ENCODE results near the gene HYAL1. TPM values are rescaled to one million over a fixed set of nuclear protein-coding genes. Genes with fewer than 3 reads are reported as not detected.

The HYAL1 gene
- total RNA-seq, 2 experiments from 2014 or later, result 0.28 to 0.35 TPM

DNA sequence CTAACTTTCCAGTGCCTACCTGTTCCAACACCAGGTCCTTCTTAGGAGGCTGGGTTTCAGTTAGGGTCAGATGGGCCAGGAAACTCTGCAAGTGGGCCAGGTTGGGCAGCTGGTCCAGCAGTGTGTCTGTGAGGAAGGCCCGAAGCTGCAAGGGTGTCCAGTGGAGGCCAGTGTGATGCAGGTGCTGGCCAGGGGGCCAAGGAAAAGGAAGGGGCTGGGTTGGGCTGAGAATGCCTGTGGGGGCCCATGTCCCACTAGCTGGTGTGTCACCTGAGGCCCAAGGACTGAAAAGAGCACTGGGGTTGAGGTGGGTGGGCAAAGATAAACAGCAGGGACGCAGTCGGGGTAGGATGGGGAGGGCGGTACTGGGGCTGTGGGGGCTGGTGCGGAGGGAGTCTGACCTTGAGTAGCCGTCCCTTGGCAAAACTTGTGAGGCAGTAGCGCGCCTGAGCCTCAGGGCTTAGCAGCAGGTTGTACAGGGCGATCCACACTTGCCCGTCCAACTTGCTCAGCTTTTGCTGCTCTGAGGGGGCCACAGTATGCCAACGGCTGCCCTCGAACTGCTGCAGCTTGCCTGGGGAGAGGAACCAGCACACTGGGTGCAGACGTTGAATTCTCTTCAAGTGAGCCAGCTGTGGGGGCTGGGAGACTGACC, 38.7 kb upstream of the HYAL1 start:
- Mint-ChIP-seq H3K4me3 (peak overlapping the region; percentile 43), H3K27ac (peak overlapping the region; percentile 94), H3K27me3 (no peaks in the 10 kb centered on the region), H3K4me1 (peaks cover 62% of the 10 kb centered on the region), H3K36me3 (ENCODE audit: low read depth) (peaks cover 33% of the 10 kb centered on the region), H3K9me3 (no peaks in the 10 kb centered on the region)
- no peak for DNase-seq
- ChIA-PET POLR2A (interaction anchor here (0.7 to 32.1 kb wide), 6 partner anchors 0 to 265 kb away, joined by 3 to 704 read pairs (median 295); partner anchors contain the start of genes C3orf18, CISH, CYB561D2 and HEMK1), CTCF (interaction anchor here (0.7 to 3.1 kb wide), 4 partner anchors 11 to 270 kb away, joined by 3 to 17 read pairs (median 3); partner anchors contain the start of gene CISH)

DNA sequence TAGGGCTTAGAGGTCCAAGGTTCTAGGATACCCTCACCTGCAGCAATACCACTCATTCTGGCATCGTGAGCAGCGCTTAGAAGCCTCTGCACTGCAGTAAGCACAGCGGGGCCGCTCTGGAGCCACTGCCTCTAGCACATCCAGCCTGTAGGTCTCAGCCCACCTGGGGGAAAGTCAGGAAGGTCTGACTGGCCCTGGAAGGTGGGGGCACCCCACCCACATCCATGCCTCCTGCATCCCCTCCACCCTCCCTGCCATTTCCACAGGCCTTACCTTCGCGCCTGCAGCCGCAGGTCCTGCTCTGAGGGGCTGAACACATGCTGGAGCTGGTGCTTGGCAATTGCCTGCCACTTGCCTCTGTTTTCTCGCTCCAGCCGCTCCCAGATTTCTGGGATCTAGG, 38.2 kb upstream of the HYAL1 start:
- peak overlapping the region; percentile 85 for H3K4me3 Mint-ChIP-seq
- peaks cover 61% of the 10 kb centered on the region for H3K4me1 Mint-ChIP-seq
- ChIA-PET POLR2A (interaction anchor here (0.8 to 32.1 kb wide), 11 partner anchors 1 to 313 kb away, joined by 3 to 704 read pairs (median 19); partner anchors contain the start of genes C3orf18, CISH, CYB561D2 and HEMK1), CTCF (interaction anchor here (1.3 to 5.9 kb wide), 7 partner anchors 7 to 277 kb away, joined by 3 to 65 read pairs (median 5); partner anchors contain the start of genes CYB561D2, HYAL3, NAA80 and NPRL2)
- peaks cover 37% of the 10 kb centered on the region for H3K36me3 Mint-ChIP-seq (ENCODE audit: low read depth)
- no peaks in the 10 kb centered on the region for H3K9me3 Mint-ChIP-seq
- no peaks in the 10 kb centered on the region for H3K27me3 Mint-ChIP-seq
- DNase-seq, result peak; percentile 47
- peak overlapping the region; percentile 94 for H3K27ac Mint-ChIP-seq

DNA sequence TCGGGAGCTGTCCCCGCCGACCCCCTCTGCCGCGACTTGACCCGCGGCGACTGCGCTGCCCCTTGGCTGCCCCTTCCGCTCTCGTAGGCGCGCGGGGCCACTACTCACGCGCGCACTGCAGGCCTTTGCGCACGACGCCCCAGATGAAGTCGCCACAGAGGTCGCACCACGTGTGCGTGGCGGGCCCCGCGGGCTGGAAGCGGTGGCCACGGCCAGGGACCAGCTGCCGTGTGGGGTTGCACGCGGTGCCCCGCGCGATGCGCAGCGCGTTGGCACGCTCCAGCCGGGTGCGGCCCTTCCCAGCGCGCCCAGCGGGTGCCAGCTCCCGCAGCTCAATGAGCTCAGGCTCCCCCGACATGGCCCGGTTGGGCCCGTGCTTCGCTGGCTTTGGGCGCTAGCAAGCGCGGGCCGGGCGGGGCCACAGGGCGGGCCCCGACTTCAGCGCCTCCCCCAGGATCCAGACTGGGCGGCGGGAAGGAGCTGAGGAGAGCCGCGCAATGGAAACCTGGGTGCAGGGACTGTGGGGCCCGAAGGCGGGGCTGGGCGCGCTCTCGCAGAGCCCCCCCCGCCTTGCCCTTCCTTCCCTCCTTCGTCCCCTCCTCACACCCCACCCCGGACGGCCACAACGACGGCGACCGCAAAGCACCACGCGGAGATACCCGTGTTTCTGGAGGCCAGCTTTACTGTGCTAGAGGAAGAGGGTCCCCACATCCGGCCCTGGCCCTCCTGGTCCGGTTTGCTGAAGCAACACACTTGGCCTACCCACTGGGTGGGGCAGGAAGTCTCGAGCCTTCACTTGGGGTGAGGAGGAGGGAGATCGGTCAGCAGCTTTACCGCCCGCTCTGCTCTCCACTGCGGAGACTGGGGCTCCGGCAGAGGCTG, 37.3 kb upstream of the HYAL1 start, which contains the start of gene RASSF1:
Gene RASSF1, minus strand, starts transcription at position 389 of the 882 bp plus-strand sequence. Its CDS starts 31 bp downstream, at position 358.
- H3K36me3 Mint-ChIP-seq (ENCODE audit: low read depth), result peaks cover 45% of the 10 kb centered on the region
- ChIA-PET CTCF (interaction anchor here (0.6 to 5.9 kb wide), 12 partner anchors 8 to 278 kb away, joined by 3 to 65 read pairs (median 4); partner anchors contain the start of genes CYB561D2, HYAL3, NAA80 and NPRL2), POLR2A (interaction anchor here (0.8 to 32.1 kb wide), 19 partner anchors 2 to 314 kb away, joined by 3 to 704 read pairs (median 4); partner anchors contain the start of genes C3orf18, CISH, CYB561D2 and GNAI2)
- peak within 1 kb of the TSS; percentile 85 for H3K4me3 Mint-ChIP-seq
- no peaks in the 10 kb centered on the region for H3K27me3 Mint-ChIP-seq
- H3K9me3 Mint-ChIP-seq, result no peaks in the 10 kb centered on the region
- peaks cover 61% of the 10 kb centered on the region for H3K4me1 Mint-ChIP-seq
- peak; percentile 92 for DNase-seq
- peak within 1 kb of the TSS; percentile 94 for H3K27ac Mint-ChIP-seq

DNA sequence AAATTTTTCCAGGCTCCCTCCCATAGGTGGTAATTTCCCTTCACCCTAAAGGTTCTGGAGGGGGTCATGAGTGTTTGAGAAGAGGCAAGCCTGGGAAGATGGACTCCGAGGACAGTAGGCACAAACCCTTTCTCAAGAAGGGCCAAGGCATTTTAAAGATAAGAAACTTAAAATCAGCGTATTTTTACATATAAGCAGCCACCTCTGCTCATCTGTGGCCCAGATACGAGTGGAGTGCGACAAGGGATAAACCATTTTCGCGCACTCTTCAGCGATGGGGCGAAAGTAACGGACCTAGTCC, 36.7 kb upstream of the HYAL1 start:
- DNase-seq, result no peak
- peaks cover 62% of the 10 kb centered on the region for H3K4me1 Mint-ChIP-seq
- no peaks in the 10 kb centered on the region for H3K9me3 Mint-ChIP-seq
- peak overlapping the region; percentile 94 for H3K27ac Mint-ChIP-seq
- H3K4me3 Mint-ChIP-seq, result peak overlapping the region; percentile 85
- CTCF ChIA-PET, result interaction anchor here (0.6 to 5.9 kb wide), 9 partner anchors 8 to 278 kb away, joined by 3 to 65 read pairs (median 5); partner anchors contain the start of genes CYB561D2, HYAL3, NAA80 and NPRL2
- POLR2A ChIA-PET, result interaction anchor here (0.9 to 32.1 kb wide), 14 partner anchors 3 to 280 kb away, joined by 3 to 704 read pairs (median 12); partner anchors contain the start of genes C3orf18, CISH, CYB561D2 and GNAI2
- H3K27me3 Mint-ChIP-seq, result no peaks in the 10 kb centered on the region
- peaks cover 51% of the 10 kb centered on the region for H3K36me3 Mint-ChIP-seq (ENCODE audit: low read depth)

DNA sequence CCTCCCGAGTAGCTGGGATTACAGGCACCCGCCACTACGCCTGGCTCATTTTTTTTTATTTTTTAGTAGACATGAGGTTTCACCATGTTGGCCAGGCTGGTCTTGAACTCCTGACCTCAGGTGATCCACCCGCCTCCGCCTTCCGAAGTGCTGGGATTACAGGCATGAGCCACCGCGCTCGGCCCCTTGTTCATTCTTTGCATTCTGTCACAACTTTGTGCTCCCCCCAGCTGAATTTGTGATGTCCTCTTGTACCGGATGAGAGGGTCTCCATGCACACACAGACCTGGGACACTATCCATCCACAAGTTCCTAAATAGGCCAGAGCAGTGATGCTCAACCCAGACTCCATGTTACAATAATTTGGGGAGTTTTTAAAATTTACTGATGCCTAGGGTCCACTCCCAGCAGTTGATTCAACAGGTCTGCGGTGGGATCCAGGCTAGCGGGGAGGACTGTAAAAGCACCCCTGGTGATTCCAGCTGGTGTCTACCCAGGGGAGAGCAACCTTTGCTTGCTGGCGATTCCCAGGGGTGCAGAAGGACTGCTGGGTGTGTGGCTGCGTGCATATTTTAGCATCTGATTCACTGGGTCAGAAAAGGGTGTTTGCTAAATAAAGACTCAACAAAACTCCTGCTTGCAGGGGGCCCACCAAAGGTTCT, 36.2 kb upstream of the HYAL1 start:
- DNase-seq, result no peak
- Mint-ChIP-seq H3K27ac (peak overlapping the region; percentile 94), H3K4me1 (peaks cover 61% of the 10 kb centered on the region), H3K4me3 (peak overlapping the region; percentile 85), H3K9me3 (no peaks in the 10 kb centered on the region), H3K27me3 (no peaks in the 10 kb centered on the region), H3K36me3 (ENCODE audit: low read depth) (peaks cover 54% of the 10 kb centered on the region)
- POLR2A ChIA-PET, result interaction anchor here (1.0 to 32.1 kb wide), 11 partner anchors 3 to 280 kb away, joined by 4 to 704 read pairs (median 36); partner anchors contain the start of genes C3orf18, CISH, CYB561D2 and GNAI2
- CTCF ChIA-PET, result interaction anchor here (0.7 to 5.9 kb wide), 7 partner anchors 9 to 270 kb away, joined by 3 to 65 read pairs (median 5); partner anchors contain the start of genes CYB561D2, HYAL3, NAA80 and NPRL2

DNA sequence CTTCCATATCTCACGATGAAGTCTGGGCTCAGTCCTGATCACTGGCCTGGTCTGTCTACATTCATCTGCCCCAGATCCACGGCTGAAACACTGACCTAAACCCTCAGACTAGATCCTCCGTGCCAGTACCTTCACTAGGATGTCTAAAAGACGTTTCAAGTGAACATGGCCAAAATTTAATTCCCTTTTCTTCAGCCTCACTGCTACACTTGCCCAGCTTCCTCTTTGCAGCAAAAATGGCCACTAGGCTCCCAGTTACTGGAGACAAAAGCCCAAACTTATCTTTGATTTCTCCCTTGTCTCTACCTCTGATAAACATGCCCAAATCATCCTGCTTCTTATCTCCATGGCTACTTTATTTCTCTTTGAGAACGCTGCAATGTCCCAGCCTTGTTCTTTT, 35.6 kb upstream of the HYAL1 start:
- Mint-ChIP-seq H3K27ac (peak overlapping the region; percentile 94), H3K36me3 (ENCODE audit: low read depth) (peaks cover 61% of the 10 kb centered on the region), H3K4me1 (peaks cover 65% of the 10 kb centered on the region), H3K27me3 (no peaks in the 10 kb centered on the region), H3K4me3 (peak overlapping the region; percentile 85), H3K9me3 (no peaks in the 10 kb centered on the region)
- no peak for DNase-seq
- POLR2A ChIA-PET, result interaction anchor here (1.0 to 32.1 kb wide), 10 partner anchors 4 to 268 kb away, joined by 3 to 704 read pairs (median 89); partner anchors contain the start of genes C3orf18, CISH, CYB561D2 and GNAI2
- CTCF ChIA-PET, result interaction anchor here (0.7 to 7.5 kb wide), 8 partner anchors 10 to 270 kb away, joined by 3 to 65 read pairs (median 7); partner anchors contain the start of genes CYB561D2, HYAL2, HYAL3 and NAA80

DNA sequence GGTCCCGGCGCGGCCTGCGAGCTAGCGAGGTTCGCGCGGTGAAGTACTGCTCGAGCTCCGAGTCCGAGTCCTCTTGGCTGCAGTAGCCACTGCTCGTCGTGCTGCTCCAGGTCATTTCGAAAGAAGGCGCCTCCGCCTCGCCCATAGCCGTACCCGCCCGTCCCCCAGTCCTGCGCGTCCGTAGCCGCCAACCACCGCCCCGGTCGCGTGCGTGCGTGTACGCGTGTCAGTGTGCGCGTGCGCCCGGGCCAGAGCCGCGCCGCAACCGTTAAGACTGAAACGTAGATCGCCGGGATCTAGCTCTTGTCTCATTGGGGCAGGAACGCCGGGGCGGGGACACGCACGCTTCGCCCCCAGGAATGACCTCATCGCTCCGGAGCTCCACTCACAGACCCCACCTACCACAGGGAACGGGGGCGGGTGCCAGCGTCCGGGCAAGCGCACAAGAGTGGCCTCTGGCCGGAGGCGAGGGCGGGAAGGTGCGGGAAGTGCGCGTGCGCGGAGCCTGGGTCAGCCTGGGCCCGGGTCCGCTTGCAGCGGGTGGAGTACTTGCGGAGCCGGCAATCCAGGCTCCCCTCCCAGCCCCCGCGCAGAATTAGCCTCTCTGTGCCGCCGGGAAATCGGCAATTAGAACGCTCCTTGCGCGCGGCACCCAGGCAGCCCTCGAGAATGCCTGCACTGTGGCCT, 33.9 kb upstream of the HYAL1 start:
- POLR2A ChIA-PET, result interaction anchor here (0.6 to 32.1 kb wide), 26 partner anchors 5 to 1162 kb away, joined by 3 to 704 read pairs (median 5); partner anchors contain the start of genes C3orf18, CISH, CYB561D2 and DCAF1
- peak; percentile 97 for DNase-seq
- H3K36me3 Mint-ChIP-seq (ENCODE audit: low read depth), result peaks cover 74% of the 10 kb centered on the region
- H3K27me3 Mint-ChIP-seq, result no peaks in the 10 kb centered on the region
- CTCF ChIA-PET, result interaction anchor here (0.9 to 7.5 kb wide), 18 partner anchors 10 to 275 kb away, joined by 3 to 65 read pairs (median 4); partner anchors contain the start of genes CISH, CYB561D2, GNAI2 and HYAL1
- H3K4me3 Mint-ChIP-seq, result peak overlapping the region; percentile 85
- H3K4me1 Mint-ChIP-seq, result peaks cover 63% of the 10 kb centered on the region
- H3K9me3 Mint-ChIP-seq, result no peaks in the 10 kb centered on the region
- peak overlapping the region; percentile 94 for H3K27ac Mint-ChIP-seq

DNA sequence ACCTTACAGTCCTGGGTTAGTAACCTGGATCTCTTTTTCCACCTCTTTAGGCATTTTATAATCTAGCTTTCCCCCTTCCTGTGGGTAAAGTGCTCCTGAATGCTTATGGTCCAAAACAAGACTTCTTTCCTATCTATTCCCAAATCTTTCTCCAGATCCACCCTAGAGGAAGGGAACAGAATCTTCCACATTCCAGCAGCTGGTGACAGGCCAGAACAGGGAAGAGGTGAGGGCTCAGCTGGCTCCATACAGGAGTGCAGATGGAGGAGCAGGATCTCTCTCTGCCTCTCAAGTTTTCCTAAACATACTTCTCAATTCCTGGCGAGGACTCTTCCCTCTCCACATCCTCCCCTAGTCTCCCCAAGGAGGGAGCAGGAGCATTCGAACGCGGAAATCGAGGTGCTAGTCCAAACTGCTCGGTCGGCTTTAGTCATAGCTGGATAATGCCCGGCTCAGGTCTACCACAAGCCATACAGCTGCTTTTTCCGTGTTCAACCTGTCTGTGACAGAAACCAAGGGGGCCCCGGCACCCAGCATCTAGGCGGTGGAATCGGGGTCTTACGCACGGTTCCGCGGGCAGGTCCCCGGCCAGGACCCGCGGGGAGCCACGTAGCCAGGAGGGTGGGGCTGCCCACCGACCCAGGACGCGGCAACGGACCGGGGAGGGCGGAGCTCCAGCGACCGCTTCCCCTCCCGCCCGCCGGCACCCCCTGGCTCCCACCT, 33.2 kb upstream of the HYAL1 start:
- Mint-ChIP-seq H3K36me3 (ENCODE audit: low read depth) (peaks cover 78% of the 10 kb centered on the region), H3K9me3 (no peaks in the 10 kb centered on the region), H3K27me3 (no peaks in the 10 kb centered on the region), H3K27ac (peak overlapping the region; percentile 94), H3K4me3 (peak overlapping the region; percentile 85), H3K4me1 (peaks cover 61% of the 10 kb centered on the region)
- DNase-seq, result no peak
- ChIA-PET POLR2A (interaction anchor here (0.6 to 32.1 kb wide), 27 partner anchors 6 to 1163 kb away, joined by 3 to 704 read pairs (median 5); partner anchors contain the start of genes C3orf18, CISH, CYB561D2 and DCAF1), CTCF (interaction anchor here (0.9 to 7.5 kb wide), 18 partner anchors 9 to 276 kb away, joined by 3 to 65 read pairs (median 4); partner anchors contain the start of genes CISH, CYB561D2, GNAI2 and HYAL1)

DNA sequence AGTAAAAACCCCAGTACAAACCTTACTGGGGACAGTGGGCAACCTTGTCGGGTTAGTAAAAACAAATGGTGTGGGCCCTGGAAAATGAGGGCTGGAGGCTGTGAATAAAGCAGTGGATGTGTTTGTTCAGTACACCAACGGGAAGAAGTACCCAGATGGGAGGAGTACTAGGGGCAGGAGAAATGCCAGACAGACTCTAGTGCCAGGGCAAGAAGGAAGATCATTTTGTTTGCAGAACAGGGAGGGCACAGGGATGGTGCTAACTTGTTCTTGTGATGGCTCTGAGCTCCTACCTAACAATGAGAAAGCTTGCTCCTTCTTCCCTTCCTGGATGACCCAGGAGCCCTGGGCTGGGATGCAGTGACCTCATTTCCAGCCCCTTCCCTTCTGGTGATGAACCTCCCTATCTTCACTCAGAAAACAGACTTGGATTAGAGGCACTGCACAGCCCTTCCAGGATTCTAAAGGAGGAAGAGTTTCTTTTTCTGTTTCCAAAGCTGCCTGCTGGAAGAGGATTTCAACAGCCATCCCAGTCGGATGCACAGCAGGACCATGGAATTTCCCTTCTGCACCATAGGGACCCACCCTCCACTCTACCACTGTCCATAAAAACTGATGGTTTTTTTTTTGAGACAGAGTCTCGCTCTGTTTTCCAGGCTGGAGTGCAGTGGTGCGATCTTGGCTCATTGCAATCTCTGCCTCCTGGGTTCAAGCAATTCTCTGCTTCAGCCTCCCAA, 31.1 kb upstream of the HYAL1 start:
- H3K4me1 Mint-ChIP-seq, result peaks cover 59% of the 10 kb centered on the region
- CTCF ChIA-PET, result interaction anchor here (0.8 to 7.5 kb wide), 2 partner anchors 12 to 42 kb away, joined by 4 to 61 read pairs; partner anchors contain the start of genes HYAL2 and IFRD2
- POLR2A ChIA-PET, result interaction anchor here (1.4 to 32.1 kb wide), 6 partner anchors 6 to 272 kb away, joined by 3 to 704 read pairs (median 295); partner anchors contain the start of genes C3orf18, CISH, CYB561D2 and GNAI2
- H3K4me3 Mint-ChIP-seq, result peak overlapping the region; percentile 51
- H3K27ac Mint-ChIP-seq, result peak overlapping the region; percentile 86
- peaks cover 86% of the 10 kb centered on the region for H3K36me3 Mint-ChIP-seq (ENCODE audit: low read depth)
- H3K27me3 Mint-ChIP-seq, result no peaks in the 10 kb centered on the region
- no peaks in the 10 kb centered on the region for H3K9me3 Mint-ChIP-seq
- no peak for DNase-seq

All from activated CD4-positive, alpha-beta memory T cell treated with anti-CD3 and anti-CD28 coated beads, Interleukin-2, amount 10 ng/mL, durations not matched to agents 7 days and 5 days (primary cell).